Calu3 (cell line): ENCODE measurements around the gene RCBTB2. TPM values are rescaled to one million over a fixed set of nuclear protein-coding genes. Genes with fewer than 3 reads are reported as not detected.

Source experiments
- BruUV-seq: library from RNA; stranded (reverse); fragments of 400-500 nt; replicated peaks from 2 replicates; lab custom pipeline; 2021; lab: Mats Ljungman, UMichigan
- CTCF ChIA-PET: fragments of 300-600 bp; sonication (Branson Sonifier 250); formaldehyde crosslinking; loops from one replicate; lab custom pipeline; 2022; ENCODE audit warnings: antibody characterized with exemption; lab: Charles Lee
- DNase-seq: peaks from one replicate; pipeline ENCODE4 v3.0.0; 2022
- H3K27ac Mint-ChIP-seq: one replicate; pipeline ENCODE4 v1.8.0; 2022; ENCODE audit warnings: mixed read lengths; ENCODE audit not compliant: unreplicated experiment
- H3K27me3 Mint-ChIP-seq: one replicate; pipeline ENCODE4 v1.8.0; 2022; ENCODE audit warnings: mixed read lengths; ENCODE audit not compliant: unreplicated experiment
- H3K36me3 Mint-ChIP-seq: one replicate; pipeline ENCODE4 v1.8.0; 2022; ENCODE audit warnings: mild to moderate bottlenecking, moderate library complexity, mixed read lengths; ENCODE audit not compliant: insufficient read depth, unreplicated experiment
- H3K4me1 Mint-ChIP-seq: one replicate; pipeline ENCODE4 v1.8.0; 2022; ENCODE audit warnings: mild to moderate bottlenecking, low read depth, mixed read lengths; ENCODE audit not compliant: unreplicated experiment
- H3K4me3 Mint-ChIP-seq: one replicate; pipeline ENCODE4 v1.8.0; 2022; ENCODE audit warnings: mild to moderate bottlenecking, low read depth, moderate library complexity, mixed read lengths; ENCODE audit not compliant: unreplicated experiment
- H3K9me3 Mint-ChIP-seq: one replicate; pipeline ENCODE4 v1.8.0; 2022; ENCODE audit warnings: low read depth, mixed read lengths; ENCODE audit not compliant: unreplicated experiment
- intact Hi-C: fragments of 100-400 bp; cut with micrococcal nuclease; formaldehyde crosslinking; loops from one replicate; pipeline ENCODE4 v1.10.0; 2022; ENCODE audit not compliant: unreplicated experiment
- total RNA-seq: library from RNA; stranded (reverse); gene quantifications from 2 replicates; pipeline ENCODE4 v1.2.3, GENCODE V29; 2022
- TF ChIP-seq, protein P1 (sequence below): fragments of 200-600 bp; IDR thresholded peaks from one replicate; pipeline ENCODE4 v1.8.0; 2022; ENCODE audit warnings: antibody characterized with exemption; ENCODE audit not compliant: unreplicated experiment

The RCBTB2 gene
- total RNA-seq, 1 experiment from 2014 or later: 3.7 TPM

- no peak overlapping the region for H3K27ac Mint-ChIP-seq
- intact Hi-C loops: no loop called here
- H3K36me3 Mint-ChIP-seq: no peaks in the 10 kb centered on the region
- TF ChIP-seq, protein P1, sequence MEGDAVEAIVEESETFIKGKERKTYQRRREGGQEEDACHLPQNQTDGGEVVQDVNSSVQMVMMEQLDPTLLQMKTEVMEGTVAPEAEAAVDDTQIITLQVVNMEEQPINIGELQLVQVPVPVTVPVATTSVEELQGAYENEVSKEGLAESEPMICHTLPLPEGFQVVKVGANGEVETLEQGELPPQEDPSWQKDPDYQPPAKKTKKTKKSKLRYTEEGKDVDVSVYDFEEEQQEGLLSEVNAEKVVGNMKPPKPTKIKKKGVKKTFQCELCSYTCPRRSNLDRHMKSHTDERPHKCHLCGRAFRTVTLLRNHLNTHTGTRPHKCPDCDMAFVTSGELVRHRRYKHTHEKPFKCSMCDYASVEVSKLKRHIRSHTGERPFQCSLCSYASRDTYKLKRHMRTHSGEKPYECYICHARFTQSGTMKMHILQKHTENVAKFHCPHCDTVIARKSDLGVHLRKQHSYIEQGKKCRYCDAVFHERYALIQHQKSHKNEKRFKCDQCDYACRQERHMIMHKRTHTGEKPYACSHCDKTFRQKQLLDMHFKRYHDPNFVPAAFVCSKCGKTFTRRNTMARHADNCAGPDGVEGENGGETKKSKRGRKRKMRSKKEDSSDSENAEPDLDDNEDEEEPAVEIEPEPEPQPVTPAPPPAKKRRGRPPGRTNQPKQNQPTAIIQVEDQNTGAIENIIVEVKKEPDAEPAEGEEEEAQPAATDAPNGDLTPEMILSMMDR: no peak
- DNase-seq: no peak
- no peaks in the 10 kb centered on the region for H3K9me3 Mint-ChIP-seq
- no peaks in the 10 kb centered on the region for H3K4me1 Mint-ChIP-seq
- no peak overlapping the region for H3K4me3 Mint-ChIP-seq
- no peaks in the 10 kb centered on the region for H3K27me3 Mint-ChIP-seq
- BruUV-seq: no TSS peak
- CTCF ChIA-PET: no interaction called here
These were observed 22.6 kb upstream of the RCBTB2 start for GRCh38 chr13:48555441-48555840.

- Mint-ChIP-seq H3K4me1 (no peaks in the 10 kb centered on the region), H3K9me3 (peaks cover 2% of the 10 kb centered on the region), H3K27me3 (no peaks in the 10 kb centered on the region), H3K27ac (no peak overlapping the region), H3K4me3 (no peak overlapping the region), H3K36me3 (no peaks in the 10 kb centered on the region)
- CTCF ChIA-PET: no interaction called here
- no TSS peak for BruUV-seq
- DNase-seq: no peak
- intact Hi-C loops: no loop called here
- TF ChIP-seq, protein P1: no peak
These were observed 18.4 kb upstream of the RCBTB2 start for GRCh38 chr13:48551329-48551728.

- DNase-seq: no peak
- H3K27ac Mint-ChIP-seq: no peak overlapping the region
These were observed 16.8 kb upstream of the RCBTB2 start for GRCh38 chr13:48549658-48550057.

DNA sequence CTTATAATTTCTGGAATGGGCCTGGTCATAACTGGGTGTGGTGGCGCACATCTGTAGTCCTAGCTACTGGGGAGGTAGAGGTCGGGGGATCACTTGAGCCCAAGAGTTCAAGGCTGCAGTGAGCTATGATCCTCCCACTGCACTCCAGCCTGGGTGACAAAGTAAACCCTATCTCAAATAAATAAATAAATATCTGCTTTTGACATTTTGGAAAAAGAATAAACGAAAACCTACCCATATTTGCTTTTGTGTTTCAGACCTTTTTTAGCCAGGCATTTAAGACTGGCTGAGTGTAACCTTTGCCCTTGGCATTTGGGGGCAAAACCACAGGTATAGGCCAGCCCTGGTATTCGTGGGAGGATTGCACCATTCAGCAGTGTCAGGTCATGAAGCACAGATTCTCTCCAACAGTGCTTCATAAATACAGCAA, 14.8 kb upstream of the RCBTB2 start:
- peaks cover 2% of the 10 kb centered on the region for H3K9me3 Mint-ChIP-seq
- no peak overlapping the region for H3K27ac Mint-ChIP-seq
- no peak overlapping the region for H3K4me3 Mint-ChIP-seq
- H3K27me3 Mint-ChIP-seq: no peaks in the 10 kb centered on the region
- intact Hi-C loops: no loop called here
- H3K4me1 Mint-ChIP-seq: no peaks in the 10 kb centered on the region
- CTCF ChIA-PET: interaction anchor here (0.7 kb wide), 1 partner anchor 171 kb away, joined by 4 read pairs; no protein-coding TSS in a partner anchor
- BruUV-seq: no TSS peak
- H3K36me3 Mint-ChIP-seq: no peaks in the 10 kb centered on the region
- TF ChIP-seq, protein P1: no peak
- no peak for DNase-seq

More at GRCh38 chr13:48549658-48550057, 16.8 kb upstream of the RCBTB2 start:
- H3K9me3 Mint-ChIP-seq: peaks cover 2% of the 10 kb centered on the region
- no peaks in the 10 kb centered on the region for H3K4me1 Mint-ChIP-seq
- TF ChIP-seq, protein P1: no peak
- CTCF ChIA-PET: no interaction called here
- no peaks in the 10 kb centered on the region for H3K36me3 Mint-ChIP-seq
- BruUV-seq: no TSS peak
- intact Hi-C loops: no loop called here
- H3K4me3 Mint-ChIP-seq: no peak overlapping the region
- H3K27me3 Mint-ChIP-seq: no peaks in the 10 kb centered on the region
